Activated CD8-positive, alpha-beta T cell treated with anti-CD3 and anti-CD28 coated beads for 36 hours (primary cell): ENCODE results near the gene ETFDH. TPM values are rescaled to one million over a fixed set of nuclear protein-coding genes. Genes with fewer than 3 reads are reported as not detected.

Experiments
- ATAC-seq: fragments of 200-7000 bp; cut with Tn5 transposase; one replicate; pipeline ENCODE4 v1.10.0; 2021; ENCODE audit warnings: mild to moderate bottlenecking, moderate library complexity
- CTCF ChIA-PET: fragments of 350-600 bp; sonication (Branson Sonifier 250); formaldehyde crosslinking; loops from one replicate; lab custom pipeline; 2021; ENCODE audit warnings: antibody characterized with exemption; lab: Charles Lee
- POLR2A ChIA-PET: fragments of 350-600 bp; sonication (Branson Sonifier 250); formaldehyde crosslinking; loops from one replicate; lab custom pipeline; 2021; ENCODE audit warnings: antibody characterized with exemption; lab: Charles Lee
- DNase-seq: peaks from one replicate; pipeline ENCODE4 v3.0.0-alpha.2; 2020
- H3K27ac Mint-ChIP-seq: one replicate; pipeline ENCODE4 v1.8.0; 2021; ENCODE audit warnings: mild to moderate bottlenecking, mixed read lengths
- H3K27me3 Mint-ChIP-seq: one replicate; pipeline ENCODE4 v1.8.0; 2021; ENCODE audit warnings: mixed read lengths
- H3K36me3 Mint-ChIP-seq: one replicate; pipeline ENCODE4 v1.8.0; 2021; ENCODE audit warnings: low read depth, mixed read lengths
- H3K4me1 Mint-ChIP-seq: one replicate; pipeline ENCODE4 v1.8.0; 2021; ENCODE audit warnings: low read depth, mixed read lengths
- H3K4me3 Mint-ChIP-seq: one replicate; pipeline ENCODE4 v1.8.0; 2021; ENCODE audit warnings: mild to moderate bottlenecking, moderate library complexity, mixed read lengths
- H3K9me3 Mint-ChIP-seq: one replicate; pipeline ENCODE4 v1.8.0; 2021; ENCODE audit warnings: mixed read lengths
- CTCF ChIP-seq: fragments of 200-600 bp; IDR thresholded peaks from one replicate; pipeline ENCODE4 v1.8.0; 2022; ENCODE audit warnings: antibody characterized with exemption, mild to moderate bottlenecking
- intact Hi-C: fragments of 100-400 bp; cut with micrococcal nuclease; formaldehyde crosslinking; loops from one replicate; pipeline ENCODE4 v1.10.0; 2022
- total RNA-seq, 2 experiments: library from RNA; stranded (reverse); gene quantifications; one replicate each; pipeline ENCODE4 v1.2.3, GENCODE V29; 2021

The ETFDH gene
- total RNA-seq, result 10 to 100 TPM; 28.8 to 31.6 TPM

GRCh38 chr4:158671915-158672806, at the start of gene ETFDH:
Gene ETFDH (plus strand): TSS chr4:158672296. CDS start chr4:158672457, 161 bp downstream.
- peak; percentile 32 for TF ChIP-seq CTCF
- H3K4me3 Mint-ChIP-seq, result peak within 1 kb of the TSS; percentile 98
- peaks cover 31% of the 10 kb centered on the region for H3K4me1 Mint-ChIP-seq
- no peaks in the 10 kb centered on the region for H3K27me3 Mint-ChIP-seq
- no peaks in the 10 kb centered on the region for H3K9me3 Mint-ChIP-seq
- peak; percentile 86 for ATAC-seq
- H3K36me3 Mint-ChIP-seq, result peaks cover 10% of the 10 kb centered on the region
- ChIA-PET POLR2A (interaction anchor here (1.7 kb wide), 1 partner anchor 38 kb away, joined by 3 read pairs; no protein-coding TSS in a partner anchor), CTCF (interaction anchor here (0.6 to 1.6 kb wide), 5 partner anchors 9 to 103 kb away, joined by 3 to 5 read pairs (median 3); partner anchors contain the start of genes FNIP2 and PPID)
- H3K27ac Mint-ChIP-seq, result peak within 1 kb of the TSS; percentile 98
- intact Hi-C loops, result loop anchor here (5.0 kb wide), 2 partner anchors 50 to 430 kb away; partner anchors contain the start of genes PPID and RAPGEF2
- peak; percentile 98 for DNase-seq

GRCh38 chr4:158624889-158625478, 47.1 kb upstream of the ETFDH start:
- H3K27ac Mint-ChIP-seq, result no peak overlapping the region
- intact Hi-C loops, result loop anchor here (2.0 kb wide), 1 partner anchor 364 kb away; no protein-coding TSS in a partner anchor
- no peak overlapping the region for H3K4me3 Mint-ChIP-seq
- H3K36me3 Mint-ChIP-seq, result no peaks in the 10 kb centered on the region
- H3K9me3 Mint-ChIP-seq, result no peaks in the 10 kb centered on the region
- H3K27me3 Mint-ChIP-seq, result no peaks in the 10 kb centered on the region
- CTCF ChIA-PET, result interaction anchor here (0.7 to 1.4 kb wide), 3 partner anchors 23 to 372 kb away, joined by 3 to 4 read pairs (median 3); no protein-coding TSS in a partner anchor
- no peaks in the 10 kb centered on the region for H3K4me1 Mint-ChIP-seq
- peak; percentile 59 for TF ChIP-seq CTCF
- POLR2A ChIA-PET, result no interaction called here
- ATAC-seq, result peak; percentile 58
- DNase-seq, result no peak

- TF ChIP-seq CTCF, result no peak
- ChIA-PET POLR2A (no interaction called here), CTCF (interaction anchor here (0.7 to 1.6 kb wide), 4 partner anchors 24 to 373 kb away, joined by 3 to 4 read pairs (median 4); no protein-coding TSS in a partner anchor)
- no peaks in the 10 kb centered on the region for H3K36me3 Mint-ChIP-seq
- H3K4me1 Mint-ChIP-seq, result no peaks in the 10 kb centered on the region
- DNase-seq (no peak), ATAC-seq (no peak)
- H3K9me3 Mint-ChIP-seq, result no peaks in the 10 kb centered on the region
- H3K4me3 Mint-ChIP-seq, result no peak overlapping the region
- intact Hi-C loops, result loop anchor here (2.0 kb wide), 1 partner anchor 365 kb away; no protein-coding TSS in a partner anchor
- H3K27me3 Mint-ChIP-seq, result no peaks in the 10 kb centered on the region
- no peak overlapping the region for H3K27ac Mint-ChIP-seq
Measured at GRCh38 chr4:158625544-158625943, 46.6 kb upstream of the ETFDH start.

- ChIA-PET POLR2A (no interaction called here), CTCF (interaction anchor here (1.4 kb wide), 1 partner anchor 370 kb away, joined by 4 read pairs; no protein-coding TSS in a partner anchor)
- DNase-seq, result no peak
- no peak for ATAC-seq
- intact Hi-C loops, result no loop called here
- no peaks in the 10 kb centered on the region for H3K27me3 Mint-ChIP-seq
- H3K27ac Mint-ChIP-seq, result no peak overlapping the region
- H3K4me1 Mint-ChIP-seq, result no peaks in the 10 kb centered on the region
- no peaks in the 10 kb centered on the region for H3K36me3 Mint-ChIP-seq
- no peak overlapping the region for H3K4me3 Mint-ChIP-seq
- no peaks in the 10 kb centered on the region for H3K9me3 Mint-ChIP-seq
- TF ChIP-seq CTCF, result no peak
Measured at GRCh38 chr4:158630893-158631292, 41.2 kb upstream of the ETFDH start.
